ENCODE results near the gene AFAP1L2. TPM values are rescaled to one million over a fixed set of nuclear protein-coding genes. Genes with fewer than 3 reads are reported as not detected.

The AFAP1L2 gene, protein sequence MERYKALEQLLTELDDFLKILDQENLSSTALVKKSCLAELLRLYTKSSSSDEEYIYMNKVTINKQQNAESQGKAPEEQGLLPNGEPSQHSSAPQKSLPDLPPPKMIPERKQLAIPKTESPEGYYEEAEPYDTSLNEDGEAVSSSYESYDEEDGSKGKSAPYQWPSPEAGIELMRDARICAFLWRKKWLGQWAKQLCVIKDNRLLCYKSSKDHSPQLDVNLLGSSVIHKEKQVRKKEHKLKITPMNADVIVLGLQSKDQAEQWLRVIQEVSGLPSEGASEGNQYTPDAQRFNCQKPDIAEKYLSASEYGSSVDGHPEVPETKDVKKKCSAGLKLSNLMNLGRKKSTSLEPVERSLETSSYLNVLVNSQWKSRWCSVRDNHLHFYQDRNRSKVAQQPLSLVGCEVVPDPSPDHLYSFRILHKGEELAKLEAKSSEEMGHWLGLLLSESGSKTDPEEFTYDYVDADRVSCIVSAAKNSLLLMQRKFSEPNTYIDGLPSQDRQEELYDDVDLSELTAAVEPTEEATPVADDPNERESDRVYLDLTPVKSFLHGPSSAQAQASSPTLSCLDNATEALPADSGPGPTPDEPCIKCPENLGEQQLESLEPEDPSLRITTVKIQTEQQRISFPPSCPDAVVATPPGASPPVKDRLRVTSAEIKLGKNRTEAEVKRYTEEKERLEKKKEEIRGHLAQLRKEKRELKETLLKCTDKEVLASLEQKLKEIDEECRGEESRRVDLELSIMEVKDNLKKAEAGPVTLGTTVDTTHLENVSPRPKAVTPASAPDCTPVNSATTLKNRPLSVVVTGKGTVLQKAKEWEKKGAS
- 10 to 100 TPM; 29.2 to 48.8 (median 44.9) TPM for polyA plus RNA-seq (ENCODE audit: insufficient read length in 4 of 4)

DNA sequence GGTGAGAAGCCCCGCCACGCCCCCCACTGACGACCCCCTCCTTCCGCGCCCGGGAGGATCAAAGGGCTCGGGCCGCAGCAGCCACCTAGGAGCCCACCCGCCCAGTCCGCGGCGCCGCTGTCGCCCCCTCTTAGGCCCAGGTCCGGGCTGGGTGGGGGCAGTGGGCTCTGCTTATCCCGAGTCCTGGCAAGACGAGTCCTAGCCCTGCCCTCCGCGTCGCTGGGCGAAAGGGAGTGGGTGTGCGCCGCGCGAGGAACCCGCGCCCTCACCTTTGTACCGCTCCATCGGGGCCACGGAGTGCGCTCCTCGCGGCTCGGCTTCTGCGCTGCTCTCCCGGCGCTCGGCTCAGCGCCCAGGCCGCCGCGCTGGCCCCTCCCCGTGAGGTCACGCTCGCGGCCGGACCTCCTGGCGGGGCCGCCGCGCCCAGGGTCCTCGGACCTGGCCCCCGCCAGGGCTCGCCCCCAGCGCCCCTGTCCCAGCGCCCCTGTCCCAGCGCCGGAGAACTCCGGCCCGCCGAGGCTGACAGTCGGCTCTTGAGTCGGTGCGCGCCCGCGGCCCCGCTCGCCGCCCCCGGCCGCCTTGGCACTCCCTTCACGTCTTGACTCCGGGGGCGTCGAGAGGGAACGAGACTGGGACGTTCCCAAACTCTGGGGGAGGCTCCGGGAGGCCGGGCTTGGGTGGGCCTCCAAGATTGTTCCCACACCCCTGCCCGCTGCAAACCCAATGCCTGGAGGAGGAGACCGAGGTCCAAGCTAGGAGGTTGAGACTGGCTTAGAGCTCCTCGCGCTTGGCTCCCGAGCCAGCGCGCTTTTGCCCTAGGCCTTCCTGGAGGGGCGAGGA is at the start of gene AFAP1L2:
Gene AFAP1L2 (minus strand): TSS at position 332 of the 840 bp plus-strand sequence. CDS start 47 bp downstream, at position 285.
- no peak for DNase-seq (ENCODE audit: low read depth in 4 of 4, low spot score in 3 of 4)

DNA sequence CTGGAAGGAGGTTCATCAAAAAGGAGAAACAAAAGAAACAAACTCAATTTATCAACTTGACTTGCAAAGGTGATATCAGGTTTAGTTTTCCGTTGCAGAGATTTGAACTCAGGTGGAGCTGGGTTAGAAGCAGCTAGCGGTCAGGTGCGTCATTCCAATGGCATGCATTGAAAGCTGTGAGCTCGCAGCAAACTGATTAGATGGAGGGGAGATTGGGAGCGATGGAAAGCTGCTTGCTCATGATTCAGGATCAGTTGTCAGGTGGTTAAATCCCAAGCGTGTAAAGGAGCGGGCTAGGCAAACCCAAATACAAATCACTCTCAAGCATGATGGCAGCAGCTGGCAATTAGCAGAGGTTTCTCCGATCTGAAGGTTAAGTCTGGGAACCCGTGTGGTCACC is 49.3 kb upstream of the AFAP1L2 start:
- no peak for DNase-seq (ENCODE audit: low read depth in 4 of 4, low spot score in 3 of 4)

DNA sequence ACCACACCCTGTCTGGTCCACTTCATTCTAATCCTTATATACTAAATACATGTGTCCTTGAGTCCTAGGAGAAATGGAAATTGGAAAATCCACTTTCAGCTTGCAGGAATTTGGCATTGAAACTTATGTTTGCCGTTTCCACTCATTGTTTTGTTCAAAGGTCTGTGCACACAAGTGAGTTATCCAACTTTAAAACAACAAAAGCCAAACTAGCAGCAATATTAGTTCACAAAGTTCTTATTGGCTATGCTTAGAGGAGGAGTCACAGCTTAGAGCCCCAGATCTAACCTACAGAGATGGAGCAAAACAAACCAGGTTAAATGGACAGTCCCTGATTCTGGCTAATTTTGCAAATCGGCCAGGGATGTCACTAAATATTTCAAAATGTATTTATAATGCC is 44.6 kb upstream of the AFAP1L2 start:
- DNase-seq (ENCODE audit: low read depth in 4 of 4, low spot score in 3 of 4), result no peak

DNA sequence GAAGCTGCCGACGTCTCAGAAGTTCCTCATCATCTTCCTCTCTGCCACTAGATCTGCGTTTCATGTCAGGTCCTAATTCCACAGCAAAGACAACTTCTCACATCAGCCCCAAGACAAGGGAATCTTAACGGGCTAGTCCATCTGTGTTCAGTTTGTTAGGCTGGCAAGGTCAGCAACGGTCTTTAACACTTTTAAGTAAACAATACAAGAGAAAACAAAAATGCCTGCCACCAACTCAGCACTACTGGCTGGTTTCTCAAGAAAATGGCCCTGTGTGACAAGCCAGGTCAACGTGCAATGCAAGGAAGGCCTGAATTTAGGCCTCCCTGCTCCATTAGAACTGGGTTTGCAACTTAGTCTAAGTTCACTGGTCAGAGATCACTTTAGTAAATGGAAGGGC is 41.0 kb upstream of the AFAP1L2 start:
- no peak for DNase-seq (ENCODE audit: low read depth in 4 of 4, low spot score in 3 of 4)

DNA sequence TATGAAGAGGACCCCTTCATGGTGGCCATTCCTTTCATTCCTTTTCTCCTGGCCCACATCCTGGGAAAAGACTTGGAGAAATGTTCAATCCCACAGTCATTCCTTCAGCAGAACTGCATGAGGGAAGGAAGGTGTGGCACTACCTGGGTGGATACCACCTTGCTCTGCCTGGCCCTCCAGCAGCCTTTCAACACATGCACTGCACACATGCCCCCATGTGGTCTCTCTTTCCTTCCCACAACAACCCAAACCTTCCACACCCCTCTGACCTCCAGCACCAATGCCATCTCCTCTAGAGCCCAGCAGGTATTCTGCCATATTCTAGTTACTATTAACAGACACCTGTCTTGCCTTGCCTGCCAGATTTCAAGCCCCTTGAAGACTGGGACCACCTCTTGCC is 40.5 kb upstream of the AFAP1L2 start:
- no peak for DNase-seq (ENCODE audit: low read depth in 4 of 4, low spot score in 3 of 4)

DNA sequence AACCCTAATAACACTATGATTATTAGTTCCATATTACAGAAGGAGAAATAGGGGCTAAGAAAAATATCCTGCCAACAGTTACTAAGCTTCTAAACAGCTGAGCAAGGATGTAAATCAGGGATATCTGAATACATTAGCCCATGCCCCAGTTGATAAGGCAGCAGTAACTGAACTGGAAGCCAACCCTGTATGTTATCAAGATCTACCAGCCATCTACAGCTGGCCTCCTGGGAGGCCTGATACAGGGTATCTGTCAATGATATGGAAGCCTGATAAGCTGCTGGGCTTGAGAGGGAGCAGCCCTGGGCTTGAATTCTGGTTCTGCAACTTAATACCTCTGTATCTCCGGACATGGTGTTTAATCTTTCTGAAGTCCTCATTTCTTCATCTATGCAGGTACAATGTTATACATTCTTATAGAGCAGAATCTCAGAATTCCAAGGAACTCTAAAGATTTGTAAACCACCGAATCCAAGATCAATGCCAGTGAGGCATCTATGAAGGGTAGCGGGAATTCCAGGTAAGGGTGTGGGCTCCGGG is 37.9 kb upstream of the AFAP1L2 start:
- DNase-seq (ENCODE audit: low read depth in 4 of 4, low spot score in 3 of 4), result no peak

DNA sequence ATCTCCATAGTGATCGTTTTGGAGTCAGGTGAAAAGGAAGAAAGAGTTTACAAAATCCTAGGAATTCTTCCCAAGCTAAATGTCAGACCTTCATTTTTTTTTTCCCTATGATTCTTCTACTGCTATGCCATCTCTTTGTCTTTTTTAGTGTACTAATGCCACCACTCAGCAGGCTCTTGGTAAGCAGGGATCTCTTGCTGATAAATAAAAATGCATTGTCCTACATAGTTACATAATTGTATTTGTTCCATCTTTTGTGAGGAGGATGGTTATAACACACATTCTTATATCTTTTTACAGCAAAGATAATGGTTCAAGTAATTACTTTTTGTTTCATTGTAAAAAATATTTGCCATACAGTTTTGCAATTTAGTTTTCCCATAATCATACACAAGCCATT is 36.8 kb upstream of the AFAP1L2 start:
- DNase-seq (ENCODE audit: low read depth in 4 of 4, low spot score in 3 of 4), result no peak

DNA sequence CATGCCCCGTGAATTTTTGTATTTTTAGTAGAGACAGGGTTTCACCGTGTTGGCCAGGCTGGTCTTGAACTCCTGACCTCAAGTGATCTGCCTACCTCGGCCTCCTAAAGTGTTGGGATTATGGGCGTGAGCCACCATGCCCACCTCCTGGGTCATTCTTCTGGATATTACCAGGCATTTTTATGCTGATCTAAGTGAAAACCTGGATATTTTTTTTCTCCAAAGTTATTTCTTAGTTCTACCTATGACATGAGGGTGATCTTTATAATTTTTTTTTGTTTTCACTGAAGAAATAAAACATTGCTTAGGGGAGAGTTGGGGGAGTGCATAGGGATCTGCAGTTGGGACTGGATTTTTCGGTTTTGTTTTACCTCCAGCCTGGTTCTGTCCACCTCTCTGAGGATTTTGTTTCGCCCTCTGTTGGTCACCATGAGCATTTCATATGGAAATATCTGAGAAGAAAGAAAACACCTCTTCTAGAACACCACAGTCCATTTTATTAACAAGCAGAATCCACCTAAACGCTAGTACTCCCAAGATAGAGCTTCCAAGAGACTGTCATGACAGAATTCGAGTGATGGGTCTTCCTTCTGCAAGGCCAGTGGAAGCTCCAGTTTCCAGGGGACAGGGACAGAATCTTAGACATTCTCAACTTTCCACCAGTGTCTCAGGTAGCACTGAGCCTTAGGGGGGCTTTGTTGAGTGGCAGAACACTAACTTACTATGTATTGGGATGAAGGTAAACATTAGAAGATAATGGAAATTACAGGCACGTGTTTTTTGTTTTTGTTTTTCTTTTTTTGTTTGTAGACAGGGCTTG is 33.4 kb upstream of the AFAP1L2 start:
- no peak for DNase-seq (ENCODE audit: low read depth in 4 of 4, low spot score in 3 of 4)

DNA sequence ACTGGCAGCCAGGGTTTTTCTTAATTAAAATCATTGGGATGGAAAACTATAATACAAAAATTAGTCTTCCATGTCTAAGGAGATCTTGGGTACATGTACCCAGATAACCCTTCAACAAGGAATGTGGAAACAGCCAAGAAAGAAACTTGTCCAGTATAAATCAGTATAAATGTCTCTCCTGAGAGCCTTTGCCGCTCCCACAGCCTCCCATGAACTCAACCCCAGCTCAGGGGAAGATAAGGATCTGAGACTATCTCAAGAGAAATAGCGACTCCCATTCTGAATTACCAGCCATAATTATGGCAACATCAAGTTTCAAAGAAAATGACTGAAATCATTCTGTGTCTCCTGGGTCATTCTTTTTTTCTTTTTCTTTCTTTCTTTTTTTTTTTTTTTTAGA is 32.6 kb upstream of the AFAP1L2 start:
- DNase-seq (ENCODE audit: low read depth in 4 of 4, low spot score in 3 of 4), result peak in 1 of 4 donors; percentile 14

DNA sequence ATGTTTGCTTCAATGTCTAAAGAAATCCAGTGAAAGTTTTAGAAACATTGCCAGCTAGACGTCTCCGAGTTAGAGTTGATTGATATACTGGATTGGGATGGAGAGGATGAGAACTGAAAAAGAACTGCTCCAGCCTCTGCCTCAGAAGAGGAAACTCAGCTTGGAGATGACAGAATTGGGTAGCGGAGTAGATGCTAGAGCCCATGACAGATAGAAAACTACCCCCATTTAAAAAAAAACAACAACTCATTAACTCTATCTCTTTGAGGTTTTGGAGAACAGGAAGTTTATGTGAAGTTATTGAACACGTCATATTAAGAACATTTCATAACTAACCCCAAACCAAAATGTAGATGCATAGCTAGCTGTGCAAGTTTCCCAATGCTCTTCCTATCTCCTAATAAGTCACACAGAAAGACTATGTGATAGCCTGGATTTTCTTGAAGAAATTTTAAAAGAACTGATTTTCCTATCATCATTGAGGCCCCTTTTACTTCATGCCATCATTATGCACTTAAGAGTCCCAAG is 28.3 kb upstream of the AFAP1L2 start:
- no peak for DNase-seq (ENCODE audit: low read depth in 4 of 4, low spot score in 3 of 4)

DNA sequence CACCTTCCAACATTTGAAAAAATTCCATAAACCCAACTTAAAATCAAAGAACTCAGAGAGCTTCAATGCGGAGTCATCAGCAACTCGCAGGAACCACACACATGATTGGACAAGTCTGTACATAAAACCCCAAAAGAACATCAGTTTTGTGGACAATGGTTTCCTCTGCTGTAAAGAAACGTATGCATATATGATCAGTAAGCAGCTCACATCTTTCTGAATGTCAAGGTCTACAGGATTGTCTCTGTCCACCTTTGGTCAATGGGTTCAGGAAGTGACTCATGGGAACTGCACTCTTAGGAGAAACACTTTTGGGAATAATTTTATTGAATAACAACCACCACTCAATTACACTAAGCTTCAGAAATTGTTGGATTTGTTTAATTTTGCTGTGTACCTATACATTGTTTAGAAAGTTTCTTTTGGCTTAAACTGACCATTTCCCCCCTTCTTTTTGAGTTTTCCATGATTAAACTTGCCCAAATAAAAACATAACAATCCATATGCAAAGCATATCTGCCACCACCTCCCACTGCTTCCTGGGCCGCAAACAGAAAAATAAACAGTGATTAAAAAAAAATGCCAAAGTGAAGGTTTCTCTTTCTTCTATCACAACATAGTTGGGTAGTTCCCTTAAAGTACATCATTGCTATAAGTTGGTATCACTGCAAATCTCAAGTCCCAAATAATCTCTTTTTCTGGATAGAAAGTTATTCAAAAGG is 27.3 kb upstream of the AFAP1L2 start:
- DNase-seq (ENCODE audit: low read depth in 4 of 4, low spot score in 3 of 4), result no peak

DNA sequence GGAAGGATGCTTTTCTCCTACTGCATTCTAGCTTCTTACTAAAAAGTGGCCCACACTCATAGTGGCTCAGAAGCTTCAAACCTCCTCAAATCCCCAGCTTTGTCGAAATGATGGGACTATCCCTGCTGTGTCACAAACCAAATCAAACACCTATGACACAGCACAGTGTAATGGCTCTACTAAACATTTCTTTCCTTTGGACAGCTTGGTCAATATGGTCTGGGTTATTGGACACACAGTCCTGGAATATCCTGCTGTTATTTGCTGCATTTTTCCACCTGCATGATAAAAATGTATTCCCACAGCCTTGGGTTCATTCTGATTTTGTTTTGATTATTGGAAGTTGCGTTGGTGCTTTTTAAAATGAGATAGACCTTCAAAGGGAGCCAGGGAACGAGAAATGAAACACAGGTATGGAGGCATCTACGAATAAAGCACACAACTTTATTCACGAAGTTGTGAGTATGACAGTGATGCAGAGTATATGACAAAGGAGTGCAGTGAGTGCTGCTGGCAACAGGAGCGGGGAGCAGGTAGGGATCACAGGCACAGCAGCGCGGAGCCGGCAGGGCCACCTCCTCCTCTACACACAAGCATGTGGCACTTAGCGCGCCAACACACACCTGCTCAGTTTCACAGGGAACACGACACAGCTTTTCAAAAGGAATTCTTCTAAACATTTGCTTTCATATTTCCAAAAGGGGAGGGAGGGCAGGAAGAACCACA is 26.5 kb upstream of the AFAP1L2 start:
- DNase-seq (ENCODE audit: low read depth in 4 of 4, low spot score in 3 of 4), result no peak

DNA sequence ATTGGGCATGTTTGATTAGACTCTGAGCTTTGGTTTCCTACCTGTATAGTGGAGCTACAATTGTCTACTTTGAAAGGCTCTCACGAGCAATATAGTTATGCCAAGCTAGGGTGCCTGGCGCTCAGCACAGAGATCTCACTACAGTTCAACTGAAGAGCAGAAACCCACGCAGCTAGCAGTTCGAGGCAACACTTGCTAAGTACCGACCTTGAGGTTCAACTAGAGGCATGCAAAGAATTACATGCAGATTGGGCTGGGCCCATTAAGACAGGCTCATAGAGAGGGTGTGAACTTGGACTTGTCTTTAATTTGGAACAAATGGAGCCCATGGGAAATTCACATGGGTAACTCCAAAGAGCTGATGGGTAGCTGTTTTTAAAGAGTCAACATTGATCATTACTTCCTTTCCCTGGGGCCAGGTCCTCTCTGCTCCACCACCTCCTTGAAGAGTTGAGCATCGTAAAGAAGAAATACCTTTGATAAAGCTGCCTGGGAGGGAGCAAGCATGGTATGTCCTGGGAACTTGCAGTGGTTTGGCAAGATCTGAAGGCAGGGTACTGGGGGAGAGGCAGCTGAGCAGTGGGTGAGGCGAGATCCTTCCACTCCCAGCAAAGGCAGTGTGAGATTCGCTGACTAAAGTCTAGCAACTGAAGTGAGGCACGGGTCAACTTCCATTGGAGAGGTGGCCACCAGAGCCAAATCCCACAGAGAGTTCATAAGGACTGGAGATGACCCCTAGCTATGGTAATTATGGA is 25.5 kb upstream of the AFAP1L2 start:
- DNase-seq (ENCODE audit: low read depth in 4 of 4, low spot score in 3 of 4), result no peak

DNA sequence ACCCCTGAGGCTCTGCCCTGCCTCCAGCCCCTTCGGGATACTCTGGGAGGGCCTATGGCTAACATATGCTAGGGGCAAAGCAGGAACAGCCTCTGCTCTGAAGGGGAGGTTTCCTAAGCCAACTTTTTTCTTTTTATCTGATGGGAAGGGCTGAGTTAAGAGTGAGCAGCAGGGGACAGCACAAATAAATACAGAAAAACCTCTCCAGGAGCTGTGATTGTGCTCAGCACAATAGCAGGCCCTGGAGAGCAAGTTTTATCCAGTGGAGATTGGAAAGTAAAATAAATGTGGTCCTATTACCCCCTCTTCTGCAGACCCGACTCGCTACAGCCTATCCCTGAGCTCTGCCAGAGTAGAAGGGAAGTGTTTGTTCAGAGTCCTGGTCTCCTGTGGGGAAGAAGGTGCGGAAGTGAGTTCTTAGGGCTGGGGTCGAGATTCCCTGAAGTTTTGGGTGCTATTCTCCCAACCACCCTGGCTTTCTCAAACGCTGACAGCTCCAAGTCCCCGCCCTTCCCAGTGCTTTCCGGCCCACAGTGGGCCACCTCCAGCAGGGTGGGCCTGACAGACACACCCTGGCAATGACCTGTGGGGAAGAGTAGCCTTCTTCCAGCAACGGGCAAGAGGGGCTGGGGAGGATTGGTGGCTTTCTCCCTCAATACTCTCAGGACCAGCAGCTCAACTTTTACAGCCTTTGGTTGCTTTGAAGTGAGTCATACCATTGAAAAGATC is 23.0 kb upstream of the AFAP1L2 start:
- no peak for DNase-seq (ENCODE audit: low read depth in 4 of 4, low spot score in 3 of 4)

DNA sequence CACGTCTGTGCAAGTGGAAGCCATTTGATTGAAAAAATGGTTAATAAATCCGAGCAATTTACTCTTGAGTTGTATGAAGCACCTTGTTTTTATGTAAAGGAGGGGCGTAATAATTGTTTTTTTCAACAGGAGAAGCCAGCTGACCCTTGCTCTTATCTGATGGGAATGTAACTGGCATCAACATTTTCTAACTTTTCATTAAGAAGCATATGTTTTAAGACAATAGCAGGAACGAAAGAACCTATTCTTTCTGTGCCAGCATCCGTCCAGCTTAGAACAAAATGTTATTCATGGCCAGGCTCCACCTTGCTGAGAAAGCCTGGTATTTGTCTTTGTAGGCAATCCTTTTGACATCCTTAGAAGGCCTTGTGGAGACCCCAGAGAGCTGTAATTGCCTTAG is 22.2 kb upstream of the AFAP1L2 start:
- DNase-seq (ENCODE audit: low read depth in 4 of 4, low spot score in 3 of 4), result no peak

DNA sequence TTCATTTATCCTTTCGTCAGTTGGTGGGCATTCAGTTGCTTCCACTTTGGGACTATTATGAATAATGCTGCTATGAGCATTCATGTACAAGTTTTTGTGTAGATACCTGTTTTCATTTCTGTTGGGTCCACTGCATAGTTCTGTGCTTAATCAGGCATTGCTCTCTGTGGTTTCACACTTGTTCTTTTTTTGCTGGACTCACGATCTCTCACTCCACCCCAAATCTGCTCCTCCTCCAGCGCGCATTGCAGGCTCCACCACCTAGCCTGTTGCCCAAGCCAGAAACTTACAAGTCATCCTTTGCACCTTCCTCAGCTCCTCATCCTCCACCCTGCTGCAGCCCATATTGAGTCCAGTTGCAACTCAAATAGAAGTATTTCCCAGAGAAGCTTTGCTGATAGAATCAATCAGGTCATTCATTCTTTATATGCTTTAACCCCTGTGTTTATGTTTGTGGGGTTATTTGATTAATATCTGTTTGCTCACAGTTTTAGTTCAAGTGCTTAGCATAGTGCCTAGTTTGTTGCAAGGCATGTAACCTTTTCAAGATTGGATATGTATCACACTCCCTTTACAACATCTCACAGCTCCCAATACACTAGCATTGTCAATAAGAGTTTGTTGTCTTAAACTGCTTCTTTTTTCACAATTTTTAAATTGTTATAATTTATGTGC is 16.6 kb upstream of the AFAP1L2 start:
- DNase-seq (ENCODE audit: low read depth in 4 of 4, low spot score in 3 of 4), result no peak

All from left renal pelvis (tissue), 4 donors.